Measurements from ENCODE around the gene COL21A1.

The COL21A1 gene

DNA sequence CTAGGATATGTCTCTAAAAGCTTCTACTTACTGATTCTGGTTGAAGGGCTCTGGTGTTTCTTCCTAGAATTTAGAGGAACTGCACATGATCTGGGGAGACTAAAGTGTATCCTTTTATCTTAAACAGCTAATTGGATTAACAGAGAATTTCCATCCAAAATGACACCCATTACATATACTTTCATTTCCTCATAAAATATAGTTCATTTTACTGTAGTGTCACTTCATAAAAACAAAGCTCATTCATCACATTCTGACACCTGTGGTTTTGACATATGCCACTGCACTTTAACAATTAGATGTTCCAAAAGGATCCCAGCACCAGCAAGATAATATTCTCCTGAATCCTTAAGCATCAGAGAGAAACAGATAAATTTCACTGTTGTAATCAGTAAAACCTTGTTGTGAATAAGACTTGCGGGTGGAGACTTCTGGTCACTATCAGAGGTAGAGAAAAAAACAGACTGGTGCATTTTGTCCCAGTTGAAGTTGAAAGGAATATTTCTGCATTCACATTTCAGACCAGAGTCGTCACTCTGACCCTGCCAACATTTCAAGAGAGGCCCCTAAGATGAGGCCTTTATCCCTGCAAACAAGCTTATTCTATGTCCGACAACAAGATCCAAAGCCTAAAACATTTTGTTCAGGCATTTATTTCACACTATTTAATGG lies 196.7 kb downstream of the COL21A1 start:
- no peaks in the 10 kb centered on the region for H3K27me3 ChIP-seq (replicated peaks; ENCODE audit: control insufficient read depth, insufficient read depth, low read length)
- H3K4me3 ChIP-seq (replicated peaks; ENCODE audit: low read depth, low read length): no peak overlapping the region
- TF ChIP-seq, protein P1, sequence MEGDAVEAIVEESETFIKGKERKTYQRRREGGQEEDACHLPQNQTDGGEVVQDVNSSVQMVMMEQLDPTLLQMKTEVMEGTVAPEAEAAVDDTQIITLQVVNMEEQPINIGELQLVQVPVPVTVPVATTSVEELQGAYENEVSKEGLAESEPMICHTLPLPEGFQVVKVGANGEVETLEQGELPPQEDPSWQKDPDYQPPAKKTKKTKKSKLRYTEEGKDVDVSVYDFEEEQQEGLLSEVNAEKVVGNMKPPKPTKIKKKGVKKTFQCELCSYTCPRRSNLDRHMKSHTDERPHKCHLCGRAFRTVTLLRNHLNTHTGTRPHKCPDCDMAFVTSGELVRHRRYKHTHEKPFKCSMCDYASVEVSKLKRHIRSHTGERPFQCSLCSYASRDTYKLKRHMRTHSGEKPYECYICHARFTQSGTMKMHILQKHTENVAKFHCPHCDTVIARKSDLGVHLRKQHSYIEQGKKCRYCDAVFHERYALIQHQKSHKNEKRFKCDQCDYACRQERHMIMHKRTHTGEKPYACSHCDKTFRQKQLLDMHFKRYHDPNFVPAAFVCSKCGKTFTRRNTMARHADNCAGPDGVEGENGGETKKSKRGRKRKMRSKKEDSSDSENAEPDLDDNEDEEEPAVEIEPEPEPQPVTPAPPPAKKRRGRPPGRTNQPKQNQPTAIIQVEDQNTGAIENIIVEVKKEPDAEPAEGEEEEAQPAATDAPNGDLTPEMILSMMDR (IDR thresholded peaks at IDR 0.05; ENCODE audit: insufficient read depth, low read length, poor library complexity, severe bottlenecking): no peak
- peak; percentile 23 for DNase-seq (ENCODE audit: extremely low read depth, insufficient read length)
- H3K36me3 ChIP-seq (ENCODE audit: control insufficient read depth, insufficient read depth, low read length): no peaks in the 10 kb centered on the region

DNA sequence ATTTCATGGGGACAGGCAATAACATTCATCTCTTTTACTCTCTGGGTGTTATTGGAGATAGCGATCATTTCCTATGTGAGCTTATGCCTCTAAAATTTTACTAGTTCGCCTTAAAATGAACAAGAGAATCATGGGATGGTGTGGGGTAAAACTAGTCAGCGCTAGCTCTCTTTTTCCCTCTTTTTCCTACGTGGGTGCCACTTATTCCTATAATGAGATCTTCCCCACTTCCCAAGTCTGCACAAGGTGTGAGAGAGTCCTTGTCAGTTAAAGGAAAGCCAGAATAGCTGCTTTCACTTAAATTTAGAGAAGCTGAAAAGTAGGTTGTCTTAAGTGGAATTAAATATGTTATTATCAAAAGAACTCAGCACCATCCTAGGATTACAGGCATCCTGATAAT lies 198.8 kb downstream of the COL21A1 start:
- DNase-seq (ENCODE audit: extremely low read depth, insufficient read length): no peak
- TF ChIP-seq, protein P1 (IDR thresholded peaks at IDR 0.05; ENCODE audit: insufficient read depth, low read length, poor library complexity, severe bottlenecking): no peak
- no peaks in the 10 kb centered on the region for H3K27me3 ChIP-seq (replicated peaks; ENCODE audit: control insufficient read depth, insufficient read depth, low read length)
- H3K36me3 ChIP-seq (ENCODE audit: control insufficient read depth, insufficient read depth, low read length): no peaks in the 10 kb centered on the region
- H3K4me3 ChIP-seq (replicated peaks; ENCODE audit: low read depth, low read length): no peak overlapping the region

DNA sequence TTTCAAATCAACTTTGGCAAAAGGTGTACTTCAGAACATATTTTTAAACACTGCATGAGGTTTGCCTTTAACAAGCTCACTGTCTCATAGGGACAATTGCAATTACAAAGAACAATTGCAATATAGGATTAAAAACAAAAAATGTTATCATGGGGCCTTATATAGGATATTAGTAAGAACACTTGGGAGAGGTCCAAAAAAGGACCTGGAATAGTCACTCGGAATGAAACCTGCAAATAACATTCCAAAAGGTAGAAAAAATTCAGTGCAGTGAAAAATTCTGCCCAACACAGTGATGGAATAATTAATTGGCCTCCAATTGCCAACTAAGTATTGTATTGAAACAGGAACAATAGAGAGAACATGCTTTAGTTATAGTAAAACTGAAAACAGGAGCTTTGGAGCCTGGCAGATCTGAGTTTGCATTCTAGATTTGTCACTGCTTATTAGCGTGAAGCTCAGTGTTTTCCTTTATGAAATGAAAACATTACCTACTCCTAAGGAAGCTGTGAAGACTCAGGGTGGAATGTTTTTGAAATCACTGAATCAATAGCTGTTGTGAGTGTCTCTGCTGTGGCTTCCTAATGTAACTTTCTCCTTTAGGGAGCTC lies 199.3 kb downstream of the COL21A1 start:
- Histone ChIP-seq H3K27me3 (replicated peaks; ENCODE audit: control insufficient read depth, insufficient read depth, low read length) (no peaks in the 10 kb centered on the region), H3K36me3 (ENCODE audit: control insufficient read depth, insufficient read depth, low read length) (no peaks in the 10 kb centered on the region), H3K4me3 (replicated peaks; ENCODE audit: low read depth, low read length) (no peak overlapping the region)
- DNase-seq (ENCODE audit: extremely low read depth, insufficient read length): peak; percentile 18
- TF ChIP-seq, protein P1 (IDR thresholded peaks at IDR 0.05; ENCODE audit: insufficient read depth, low read length, poor library complexity, severe bottlenecking): no peak

DNA sequence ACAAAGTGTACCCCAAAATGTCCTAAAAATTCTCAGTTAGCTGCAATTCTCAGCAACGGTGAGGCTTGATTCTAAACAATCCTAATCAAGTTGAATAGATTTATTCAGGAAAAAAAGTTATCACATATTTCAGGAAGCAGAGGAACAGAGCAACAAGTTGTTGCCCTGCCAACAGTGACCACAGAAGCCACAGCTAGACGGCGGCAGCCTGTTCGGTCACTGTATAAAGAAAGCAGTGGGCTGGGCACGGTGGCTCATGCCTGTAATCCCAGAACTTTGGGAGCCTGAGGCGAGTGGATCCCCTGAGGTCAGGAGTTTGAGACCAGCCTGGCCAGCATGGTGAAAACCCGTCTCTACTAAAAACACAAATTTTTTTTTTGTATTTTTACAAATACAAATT lies 200.8 kb downstream of the COL21A1 start:
- no peaks in the 10 kb centered on the region for H3K27me3 ChIP-seq (replicated peaks; ENCODE audit: control insufficient read depth, insufficient read depth, low read length)
- DNase-seq (ENCODE audit: extremely low read depth, insufficient read length): no peak
- no peaks in the 10 kb centered on the region for H3K36me3 ChIP-seq (ENCODE audit: control insufficient read depth, insufficient read depth, low read length)
- TF ChIP-seq, protein P1 (IDR thresholded peaks at IDR 0.05; ENCODE audit: insufficient read depth, low read length, poor library complexity, severe bottlenecking): no peak
- no peak overlapping the region for H3K4me3 ChIP-seq (replicated peaks; ENCODE audit: low read depth, low read length)

DNA sequence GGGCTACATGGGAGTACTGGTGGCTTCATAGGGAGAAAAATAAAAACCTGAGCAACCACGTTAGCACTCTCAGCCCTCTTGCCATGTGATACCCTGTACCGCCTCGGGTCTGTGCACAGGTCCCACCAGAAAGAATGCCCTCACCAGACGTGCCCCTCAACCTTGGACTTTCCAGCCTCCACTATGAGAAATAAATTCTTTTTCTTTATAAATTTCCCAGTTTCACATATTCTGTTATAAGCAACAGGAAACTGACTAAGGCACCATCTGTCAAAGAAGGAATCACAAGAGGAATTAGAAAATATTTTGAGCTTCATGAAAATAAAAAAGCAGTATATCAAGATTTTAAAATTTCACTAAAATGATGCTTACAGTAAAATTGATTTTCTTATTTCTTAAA lies 203.6 kb downstream of the COL21A1 start:
- no peak for DNase-seq (ENCODE audit: extremely low read depth, insufficient read length)
- no peak overlapping the region for H3K4me3 ChIP-seq (replicated peaks; ENCODE audit: low read depth, low read length)
- no peaks in the 10 kb centered on the region for H3K36me3 ChIP-seq (ENCODE audit: control insufficient read depth, insufficient read depth, low read length)
- no peaks in the 10 kb centered on the region for H3K27me3 ChIP-seq (replicated peaks; ENCODE audit: control insufficient read depth, insufficient read depth, low read length)
- TF ChIP-seq, protein P1 (IDR thresholded peaks at IDR 0.05; ENCODE audit: insufficient read depth, low read length, poor library complexity, severe bottlenecking): no peak

Measured in GM06990 (cell line).